Cardiac muscle cell (in vitro differentiated cells and primary cell): ENCODE data around the gene LTA4H. TPM values are rescaled to one million over a fixed set of nuclear protein-coding genes. Genes with fewer than 3 reads are reported as not detected.
A peak's percentile ranks its signal among the peaks of the same experiment; 100 is the strongest.

Source experiments
- DNase-seq, 2 donors: peaks; one replicate each; pipeline versions ENCODE4 v3.0.0 to v3.0.0-alpha.2; 2010 to 2017; ENCODE audit warnings: low read depth in 1 of 2, low spot score in 1 of 2
- H3K27ac ChIP-seq: fragments of 200-600 bp; sonication (generic); 2 replicates; pipeline ENCODE4 v1.5.1; 2016
- H3K27me3 ChIP-seq: fragments of 200-600 bp; sonication (generic); 2 replicates; pipeline ENCODE4 v1.6.0; 2016; ENCODE audit warnings: control low read depth
- H3K36me3 ChIP-seq: fragments of 200-600 bp; sonication (generic); 2 replicates; pipeline ENCODE4 v1.5.1; 2016; ENCODE audit warnings: control low read depth
- H3K4me1 ChIP-seq: fragments of 200-600 bp; sonication (generic); 2 replicates; pipeline ENCODE4 v1.8.1; 2017; ENCODE audit warnings: low read depth, mild to moderate bottlenecking, mixed run types
- H3K4me3 ChIP-seq: fragments of 200-600 bp; sonication (generic); 2 replicates; pipeline ENCODE4 v1.5.1; 2016; ENCODE audit warnings: mild to moderate bottlenecking
- H3K9me3 ChIP-seq: fragments of 200-600 bp; sonication (generic); 2 replicates; pipeline ENCODE4 v1.5.1; 2017; ENCODE audit warnings: low read depth, mild to moderate bottlenecking, control low read depth
- CTCF ChIP-seq: IDR thresholded peaks from 2 replicates; pipeline ENCODE4 v1.5.1; 2012; ENCODE audit warnings: low read depth, mild to moderate bottlenecking, low read length
- polyA plus RNA-seq: library from polyadenylated mRNA; unstranded; fragments of >200 nt; fragmentation: Nextera tagmentation; extraction: Ambion mirVana; gene quantifications from 2 replicates; pipeline ENCODE4 v1.2.1, GENCODE V29; 2016
- total RNA-seq: library from RNA; depleted of rRNA; stranded (reverse); fragments of >200 nt; gene quantifications from 2 replicates; pipeline ENCODE4 v1.2.3, GENCODE V29; 2016

The LTA4H gene
- total and polyA plus RNA-seq, 2 experiments from 2014 or later = 64.6 to 109 TPM

- Histone ChIP-seq H3K27ac (no peak overlapping the region), H3K4me1 (peaks cover 12% of the 10 kb centered on the region), H3K9me3 (no peaks in the 10 kb centered on the region), H3K27me3 (no peaks in the 10 kb centered on the region), H3K36me3 (no peaks in the 10 kb centered on the region), H3K4me3 (no peak overlapping the region)
- no peak for DNase-seq
- no peak for TF ChIP-seq CTCF
Measured at GRCh38 chr12:95967301-95967700, 68.1 kb downstream of the LTA4H start.

GRCh38 chr12:95966287-95966870 is 69.0 kb downstream of the LTA4H start:
- H3K36me3 ChIP-seq = no peaks in the 10 kb centered on the region
- TF ChIP-seq CTCF = no peak
- no peaks in the 10 kb centered on the region for H3K9me3 ChIP-seq
- no peak overlapping the region for H3K4me3 ChIP-seq
- peaks cover 8% of the 10 kb centered on the region for H3K4me1 ChIP-seq
- no peak overlapping the region for H3K27ac ChIP-seq
- peaks cover 6% of the 10 kb centered on the region for H3K27me3 ChIP-seq
- no peak for DNase-seq

GRCh38 chr12:95963096-95963495 is 72.3 kb downstream of the LTA4H start:
- Histone ChIP-seq H3K27ac (no peak overlapping the region), H3K36me3 (no peaks in the 10 kb centered on the region), H3K4me3 (no peak overlapping the region), H3K27me3 (peaks cover 8% of the 10 kb centered on the region), H3K4me1 (peaks cover 8% of the 10 kb centered on the region), H3K9me3 (no peaks in the 10 kb centered on the region)
- TF ChIP-seq CTCF = no peak
- DNase-seq = peak in 1 of 2 donors; percentile 9

GRCh38 chr12:95962222-95962621 is 73.2 kb downstream of the LTA4H start:
- no peak overlapping the region for H3K4me3 ChIP-seq
- DNase-seq = no peak
- no peak for TF ChIP-seq CTCF
- H3K36me3 ChIP-seq = no peaks in the 10 kb centered on the region
- H3K4me1 ChIP-seq = peaks cover 8% of the 10 kb centered on the region
- H3K27ac ChIP-seq = no peak overlapping the region
- H3K27me3 ChIP-seq = peaks cover 8% of the 10 kb centered on the region
- H3K9me3 ChIP-seq = no peaks in the 10 kb centered on the region

- DNase-seq = no peak
- Histone ChIP-seq H3K36me3 (no peaks in the 10 kb centered on the region), H3K27ac (no peak overlapping the region), H3K4me1 (peaks cover 8% of the 10 kb centered on the region), H3K4me3 (no peak overlapping the region), H3K27me3 (peaks cover 8% of the 10 kb centered on the region), H3K9me3 (no peaks in the 10 kb centered on the region)
- no peak for TF ChIP-seq CTCF
Measured at GRCh38 chr12:95960241-95960640, 75.1 kb downstream of the LTA4H start.
